ENCODE measurements around the gene ANKRD44.

ANKRD44 gene

GRCh38 chr2:197207598-197207997 is 103.0 kb downstream of the ANKRD44 start:
- no peak for DNase-seq (ENCODE audit: low spot score)

GRCh38 chr2:197207106-197207505 is 103.5 kb downstream of the ANKRD44 start:
- DNase-seq (ENCODE audit: low spot score): no peak

- peak; percentile 77 for DNase-seq (ENCODE audit: low spot score)
Measured at GRCh38 chr2:197205585-197206215, 104.9 kb downstream of the ANKRD44 start.

- no peak for DNase-seq (ENCODE audit: low spot score)
Measured at GRCh38 chr2:197204519-197205250, 105.9 kb downstream of the ANKRD44 start.

GRCh38 chr2:197201874-197202273 is 108.7 kb downstream of the ANKRD44 start:
- DNase-seq (ENCODE audit: low spot score): no peak

GRCh38 chr2:197200762-197201058 is 109.9 kb downstream of the ANKRD44 start:
- no peak for DNase-seq (ENCODE audit: low spot score)

GRCh38 chr2:197200051-197200761 is 110.4 kb downstream of the ANKRD44 start:
- no peak for DNase-seq (ENCODE audit: low spot score)

- peak; percentile 93 for DNase-seq (ENCODE audit: low spot score)
Measured at GRCh38 chr2:197198890-197199289, 111.7 kb downstream of the ANKRD44 start.

GRCh38 chr2:197197895-197198311 is 112.7 kb downstream of the ANKRD44 start:
- no peak for DNase-seq (ENCODE audit: low spot score)

GRCh38 chr2:197196541-197197180 is 113.9 kb downstream of the ANKRD44 start:
- DNase-seq (ENCODE audit: low spot score): peak; percentile 76

GRCh38 chr2:197195518-197195917 is 115.1 kb downstream of the ANKRD44 start:
- DNase-seq (ENCODE audit: low spot score): no peak

GRCh38 chr2:197191940-197192322 is 118.6 kb downstream of the ANKRD44 start:
- peak; percentile 81 for DNase-seq (ENCODE audit: low spot score)

GRCh38 chr2:197191177-197191939 is 119.2 kb downstream of the ANKRD44 start:
- DNase-seq (ENCODE audit: low spot score): peak; percentile 74

- DNase-seq (ENCODE audit: low spot score): no peak
Measured at GRCh38 chr2:197190100-197190432, 120.5 kb downstream of the ANKRD44 start.

- no peak for DNase-seq (ENCODE audit: low spot score)
Measured at GRCh38 chr2:197189426-197190099, 121.0 kb downstream of the ANKRD44 start.

GRCh38 chr2:197185676-197186075 is 124.9 kb downstream of the ANKRD44 start:
- DNase-seq (ENCODE audit: low spot score): no peak

GRCh38 chr2:197184959-197185586 is 125.5 kb downstream of the ANKRD44 start:
- DNase-seq (ENCODE audit: low spot score): no peak

- DNase-seq (ENCODE audit: low spot score): no peak
Measured at GRCh38 chr2:197183355-197183754, 127.2 kb downstream of the ANKRD44 start.

GRCh38 chr2:197182668-197183067 is 127.9 kb downstream of the ANKRD44 start:
- no peak for DNase-seq (ENCODE audit: low spot score)

- no peak for DNase-seq (ENCODE audit: low spot score)
Measured at GRCh38 chr2:197181491-197181890, 129.1 kb downstream of the ANKRD44 start.
